DOHH2 (cell line): ENCODE data around the gene UBAP1.
"Not testable (repeated sequence)": the region's sequence is repeated elsewhere in the genome, so short reads cannot be mapped to it uniquely, and the experiment has no call there.

Experiments used
- H3F3A ChIP-seq: fragments of 200-600 bp; sonication (generic), shearing (Covaris generic); 2 replicates; pipeline ENCODE4 v1.6.0; 2016; ENCODE audit warnings: antibody characterized with exemption, mild to moderate bottlenecking; ENCODE audit not compliant: control insufficient read depth, insufficient read depth
- H3K27ac ChIP-seq: fragments of 200-600 bp; sonication (generic); 2 replicates; pipeline ENCODE4 v1.5.1; 2014; ENCODE audit warnings: low read depth, mild to moderate bottlenecking, low read length, moderate library complexity
- H3K27me3 ChIP-seq: fragments of 200-600 bp; sonication (generic); 2 replicates; pipeline ENCODE4 v1.6.1; 2014; ENCODE audit warnings: mild to moderate bottlenecking, low read length, mixed read lengths; ENCODE audit not compliant: control insufficient read depth
- H3K36me3 ChIP-seq: fragments of 200-600 bp; sonication (generic); 2 replicates; pipeline ENCODE4 v1.6.1; 2014; ENCODE audit warnings: mild to moderate bottlenecking, low read length, moderate library complexity, mixed read lengths; ENCODE audit not compliant: control insufficient read depth
- H3K4me1 ChIP-seq: fragments of 200-600 bp; sonication (generic); 2 replicates; pipeline ENCODE4 v1.6.1; 2014; ENCODE audit warnings: mild to moderate bottlenecking, low read length, mixed read lengths; ENCODE audit not compliant: control insufficient read depth
- H3K4me2 ChIP-seq: fragments of 200-600 bp; sonication (generic); 2 replicates; pipeline ENCODE4 v1.6.0; 2014; ENCODE audit warnings: mild to moderate bottlenecking, low read length, moderate library complexity
- H3K4me3 ChIP-seq: fragments of 200-600 bp; sonication (generic); 2 replicates; pipeline ENCODE4 v1.5.1; 2014; ENCODE audit warnings: mild to moderate bottlenecking, low read length, mixed read lengths
- H3K79me2 ChIP-seq: fragments of 200-600 bp; sonication (generic); 2 replicates; pipeline ENCODE4 v1.6.1; 2014; ENCODE audit warnings: mild to moderate bottlenecking, low read length, mixed read lengths; ENCODE audit not compliant: control insufficient read depth
- H3K9me2 ChIP-seq: fragments of 200-600 bp; sonication (generic); replicated peaks from 2 replicates; pipeline ENCODE4 v1.6.1; 2014; ENCODE audit warnings: mild to moderate bottlenecking, low read length, mixed read lengths; ENCODE audit not compliant: control insufficient read depth
- H3K9me3 ChIP-seq: fragments of 200-600 bp; sonication (generic); 2 replicates; pipeline ENCODE4 v1.6.1; 2014; ENCODE audit warnings: antibody characterized with exemption, low read length, mixed read lengths; ENCODE audit not compliant: control insufficient read depth, insufficient read depth
- H4K20me1 ChIP-seq: fragments of 200-600 bp; sonication (generic); 2 replicates; pipeline ENCODE4 v1.6.0; 2014; ENCODE audit warnings: low read depth, mild to moderate bottlenecking, antibody characterized with exemption, low read length, moderate library complexity; ENCODE audit not compliant: control insufficient read depth, insufficient read depth
- EZH2phosphoT487 ChIP-seq: fragments of 200-600 bp; sonication (generic); IDR thresholded peaks from 2 replicates; pipeline ENCODE4 v1.6.1; 2017; ENCODE audit warnings: borderline replicate concordance, mild to moderate bottlenecking, antibody characterized with exemption, low read length, moderate library complexity, mixed read lengths
- TF ChIP-seq, protein P1 (sequence below): fragments of 200-600 bp; sonication (generic); IDR thresholded peaks from one replicate; pipeline ENCODE4 v1.5.1; 2014; ENCODE audit warnings: antibody characterized with exemption, mild to moderate bottlenecking, low read depth, low read length; ENCODE audit not compliant: poor library complexity, severe bottlenecking

Gene UBAP1

DNA sequence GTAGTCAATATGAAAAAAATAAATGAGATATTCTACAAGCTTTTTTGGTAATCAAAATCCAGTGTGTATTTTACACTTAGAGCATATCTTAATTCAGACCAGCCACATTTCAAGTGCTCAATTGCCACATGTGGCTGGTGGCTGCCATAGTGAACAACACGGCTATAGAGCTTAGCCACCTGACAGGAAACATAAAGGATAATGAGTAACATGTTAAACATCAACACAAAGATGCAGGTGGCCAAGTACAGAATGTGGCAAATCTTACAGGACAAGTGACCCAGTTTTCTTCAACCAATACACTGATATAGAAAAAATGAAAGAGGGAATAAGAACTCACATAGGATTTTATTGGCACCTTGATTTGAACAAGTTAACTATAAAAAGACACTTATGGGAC, 88.8 kb downstream of the UBAP1 start:
- peaks cover 13% of the 10 kb centered on the region for H3K36me3 ChIP-seq
- H3K9me2 ChIP-seq, result no peaks in the 10 kb centered on the region
- TF ChIP-seq, protein P1, sequence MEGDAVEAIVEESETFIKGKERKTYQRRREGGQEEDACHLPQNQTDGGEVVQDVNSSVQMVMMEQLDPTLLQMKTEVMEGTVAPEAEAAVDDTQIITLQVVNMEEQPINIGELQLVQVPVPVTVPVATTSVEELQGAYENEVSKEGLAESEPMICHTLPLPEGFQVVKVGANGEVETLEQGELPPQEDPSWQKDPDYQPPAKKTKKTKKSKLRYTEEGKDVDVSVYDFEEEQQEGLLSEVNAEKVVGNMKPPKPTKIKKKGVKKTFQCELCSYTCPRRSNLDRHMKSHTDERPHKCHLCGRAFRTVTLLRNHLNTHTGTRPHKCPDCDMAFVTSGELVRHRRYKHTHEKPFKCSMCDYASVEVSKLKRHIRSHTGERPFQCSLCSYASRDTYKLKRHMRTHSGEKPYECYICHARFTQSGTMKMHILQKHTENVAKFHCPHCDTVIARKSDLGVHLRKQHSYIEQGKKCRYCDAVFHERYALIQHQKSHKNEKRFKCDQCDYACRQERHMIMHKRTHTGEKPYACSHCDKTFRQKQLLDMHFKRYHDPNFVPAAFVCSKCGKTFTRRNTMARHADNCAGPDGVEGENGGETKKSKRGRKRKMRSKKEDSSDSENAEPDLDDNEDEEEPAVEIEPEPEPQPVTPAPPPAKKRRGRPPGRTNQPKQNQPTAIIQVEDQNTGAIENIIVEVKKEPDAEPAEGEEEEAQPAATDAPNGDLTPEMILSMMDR, result no peak
- no peak for TF ChIP-seq EZH2phosphoT487
- H3K27me3 ChIP-seq, result no peaks in the 10 kb centered on the region
- peaks cover 3% of the 10 kb centered on the region; the same call in 1 of the 2 replicates for H3F3A ChIP-seq
- no peaks in the 10 kb centered on the region for H4K20me1 ChIP-seq
- H3K4me3 ChIP-seq, result no peak overlapping the region
- H3K27ac ChIP-seq, result no peak overlapping the region
- H3K9me3 ChIP-seq, result no peaks in the 10 kb centered on the region
- H3K4me2 ChIP-seq, result no peak overlapping the region
- H3K79me2 ChIP-seq, result no peaks in the 10 kb centered on the region
- H3K4me1 ChIP-seq, result no peaks in the 10 kb centered on the region

DNA sequence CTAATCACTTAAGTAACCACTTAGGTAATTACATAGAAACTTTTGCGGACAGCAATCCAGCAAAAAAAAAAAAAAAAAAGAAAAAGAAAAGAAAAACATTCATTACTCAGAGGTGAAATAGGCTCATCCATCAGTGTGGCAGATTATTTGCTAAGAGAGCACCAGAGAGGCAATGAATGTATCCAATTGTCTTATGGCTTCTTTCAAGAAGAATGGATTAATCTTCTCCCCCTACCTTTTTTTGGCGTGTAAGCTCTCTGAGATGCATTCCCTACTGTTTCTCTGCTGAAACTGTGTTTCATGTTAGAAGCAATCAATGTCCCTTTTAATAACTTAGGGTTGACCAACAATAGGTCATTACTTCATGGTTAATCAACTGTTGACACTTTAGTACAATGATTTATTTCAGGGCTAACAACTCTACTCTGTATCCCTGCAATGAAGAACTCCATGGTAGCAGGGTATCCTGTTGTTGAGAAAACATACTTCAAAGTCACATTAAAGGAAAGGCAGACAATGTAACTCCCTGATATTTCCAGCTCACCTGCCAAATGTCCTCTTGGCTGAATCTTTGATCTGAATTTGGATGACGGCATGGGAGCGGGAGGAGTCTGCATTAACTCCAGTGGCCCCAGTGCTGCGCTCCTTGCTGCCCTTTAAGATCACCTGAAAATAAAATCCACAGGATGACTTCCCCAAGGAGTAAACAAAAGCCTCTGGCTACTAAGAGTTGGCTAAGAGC, 92.6 kb downstream of the UBAP1 start:
- no peaks in the 10 kb centered on the region for H4K20me1 ChIP-seq
- peaks cover 3% of the 10 kb centered on the region; the same call in 1 of the 2 replicates for H3K36me3 ChIP-seq
- no peaks in the 10 kb centered on the region for H3K4me1 ChIP-seq
- TF ChIP-seq, protein P1, result no peak
- TF ChIP-seq EZH2phosphoT487, result no peak
- no peak overlapping the region for H3K4me2 ChIP-seq
- no peaks in the 10 kb centered on the region for H3K9me2 ChIP-seq
- no peaks in the 10 kb centered on the region for H3K27me3 ChIP-seq
- H3K9me3 ChIP-seq, result no peaks in the 10 kb centered on the region
- no peaks in the 10 kb centered on the region for H3K79me2 ChIP-seq
- H3F3A ChIP-seq, result peaks cover 3% of the 10 kb centered on the region; the same call in 1 of the 2 replicates
- no peak overlapping the region for H3K27ac ChIP-seq
- no peak overlapping the region for H3K4me3 ChIP-seq

DNA sequence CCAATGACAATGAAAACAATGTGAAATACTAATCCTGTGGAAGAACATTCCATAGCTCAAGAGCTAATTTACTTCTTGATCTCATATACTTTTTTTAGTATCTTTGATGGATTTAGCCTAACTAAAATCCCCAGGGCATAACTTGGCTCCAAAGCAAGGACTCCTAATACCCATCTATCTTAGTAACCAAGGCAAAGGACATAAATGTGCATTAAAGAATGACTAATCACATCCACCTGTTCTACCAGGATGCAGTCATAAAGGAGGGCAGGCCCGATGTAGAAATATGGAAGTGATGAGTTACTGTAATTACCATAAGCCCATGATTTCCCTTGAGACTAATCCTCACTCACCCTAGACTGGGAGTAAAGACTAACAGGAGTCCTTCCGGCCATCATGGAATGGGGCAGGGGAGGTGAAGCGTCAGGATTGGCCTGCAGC, 93.3 kb downstream of the UBAP1 start:
- Histone ChIP-seq H3K9me2 (no peaks in the 10 kb centered on the region), H3K27me3 (no peaks in the 10 kb centered on the region), H4K20me1 (no peaks in the 10 kb centered on the region), H3K27ac (no peak overlapping the region), H3K4me3 (no peak overlapping the region), H3K4me2 (no peak overlapping the region), H3K36me3 (peaks cover 3% of the 10 kb centered on the region; the same call in 1 of the 2 replicates), H3K9me3 (no peaks in the 10 kb centered on the region), H3K4me1 (no peaks in the 10 kb centered on the region), H3K79me2 (no peaks in the 10 kb centered on the region), H3F3A (no peaks in the 10 kb centered on the region)
- TF ChIP-seq EZH2phosphoT487, result no peak
- TF ChIP-seq, protein P1, result no peak

DNA sequence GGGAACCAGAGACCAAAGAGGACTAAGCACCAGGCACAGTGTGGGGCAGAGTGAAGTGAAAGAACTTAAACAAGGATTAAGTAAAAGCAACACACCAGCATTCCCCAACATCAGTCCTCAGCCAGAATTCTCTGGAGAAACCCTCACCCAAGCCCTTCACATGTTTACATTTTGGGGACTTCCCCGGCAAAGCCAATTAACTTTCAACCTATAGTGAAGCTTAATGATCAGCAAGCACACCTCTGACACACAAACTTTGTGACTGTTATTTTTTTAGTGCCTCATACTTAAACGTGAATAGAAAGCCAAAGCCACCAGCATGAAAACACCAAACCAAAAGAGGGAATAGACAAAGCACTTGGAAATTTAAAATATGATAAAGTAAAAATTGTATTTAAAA, 94.7 kb downstream of the UBAP1 start:
- H3K4me1 ChIP-seq, H3K79me2 ChIP-seq, H3K27me3 ChIP-seq, H3K4me3 ChIP-seq, H3F3A ChIP-seq, H3K9me2 ChIP-seq, H3K4me2 ChIP-seq, H3K36me3 ChIP-seq, H3K27ac ChIP-seq, H3K9me3 ChIP-seq, H4K20me1 ChIP-seq: not testable (repeated sequence)
